ENCODE measurements around the gene CERT1. TPM values are rescaled to one million over a fixed set of nuclear protein-coding genes. Genes with fewer than 3 reads are reported as not detected.
A peak's percentile ranks its signal among the peaks of the same experiment; 100 is the strongest.

CERT1 gene
- polyA plus RNA-seq, 3 donors, result 16.6 to 50.5 (median 45.9) TPM

- Mint-ChIP-seq H3K4me3 (no peak within 1 kb of the TSS), H3K36me3 (peaks cover 6 to 8% of the 10 kb centered on the region in 2 donors), H3K4me1 (peaks cover 35% of the 10 kb centered on the region), H3K27me3 (ENCODE audit: low read depth in 3 of 3) (no peaks in the 10 kb centered on the region), H3K9me3 (peaks cover 0 to 4% (median 0%) of the 10 kb centered on the region in 7 donors), H3K27ac (no peak within 1 kb of the TSS)
- peak within 1 kb of the TSS; percentile 80 for H3K9ac ChIP-seq (ENCODE audit: insufficient read depth, low read length, poor library complexity, severe bottlenecking)
- no peaks in the 10 kb centered on the region for H3K36me3 ChIP-seq (replicated peaks in 1 of 2; ENCODE audit: control insufficient read depth in 1 of 2, insufficient read depth in 2 of 2, low read length in 2 of 2)
- H3K4me3 ChIP-seq (replicated peaks in 1 of 3; ENCODE audit: low read depth in 2 of 3, low read length in 3 of 3), result peak within 1 kb of the TSS; percentile 79 to 87 (median 82)
- H3K4me1 ChIP-seq (ENCODE audit: control insufficient read depth in 1 of 2, insufficient read depth in 2 of 2, low read length in 2 of 2), result peaks cover 23 to 33% of the 10 kb centered on the region in 2 donors
- 0% methylated on average over 53 of the region's 56 CpGs for WGBS (ENCODE audit: insufficient coverage)
- H3K4me2 ChIP-seq (replicated peaks; ENCODE audit: extremely low read depth, low read length, poor library complexity, severe bottlenecking), result peak within 1 kb of the TSS; percentile 86
- peak; percentile 98 to 100 (median 99) for DNase-seq
- H4K20me1 ChIP-seq (ENCODE audit: insufficient read depth, low read length), result peaks cover 36% of the 10 kb centered on the region
- intact Hi-C loops (cut with micrococcal nuclease), result loop anchor here (2.0 to 5.0 kb wide), 3 partner anchors 16 to 100 kb away; partner anchors contain the start of gene ANKRD31 (in 2 of the 2)
- H3K27ac ChIP-seq (ENCODE audit: low read depth in 1 of 2, low read length in 2 of 2), result peak within 1 kb of the TSS; percentile 92 to 95
- peak within 1 kb of the TSS; percentile 74 for H2AFZ ChIP-seq (ENCODE audit: insufficient read depth, low read depth, low read length, poor library complexity, severe bottlenecking)
- peaks cover 46% of the 10 kb centered on the region for H3K79me2 ChIP-seq (ENCODE audit: insufficient read depth, low read length)
- H3K9me3 ChIP-seq (replicated peaks in 1 of 2; ENCODE audit: control insufficient read depth in 1 of 2, insufficient read depth in 1 of 2, low read length in 2 of 2), result no peaks in the 10 kb centered on the region
- no peaks in the 10 kb centered on the region for H3K27me3 ChIP-seq (ENCODE audit: control insufficient read depth in 2 of 2, insufficient read depth in 2 of 2, low read length in 2 of 2)
- TF ChIP-seq CTCF (IDR thresholded peaks at IDR 0.05), result peak; percentile 23
Observed at GRCh38 chr5:75336615-75337336, 174.7 kb downstream of the CERT1 start, which contains the start of gene HMGCR. HMGCR (plus strand) TSS chr5:75337220; CDS start chr5:75342606, 5,386 bp downstream.

- Mint-ChIP-seq H3K4me3 (no peak overlapping the region), H3K9me3 (peaks cover 0 to 4% (median 0%) of the 10 kb centered on the region in 7 donors), H3K27ac (no peak overlapping the region), H3K4me1 (peaks cover 28% of the 10 kb centered on the region), H3K27me3 (ENCODE audit: low read depth in 3 of 3) (no peaks in the 10 kb centered on the region), H3K36me3 (peaks cover 6 to 8% of the 10 kb centered on the region in 2 donors)
- Histone ChIP-seq H3K79me2 (ENCODE audit: insufficient read depth, low read length) (peaks cover 39% of the 10 kb centered on the region), H3K9ac (ENCODE audit: insufficient read depth, low read length, poor library complexity, severe bottlenecking) (peak overlapping the region; percentile 80), H3K4me2 (replicated peaks; ENCODE audit: extremely low read depth, low read length, poor library complexity, severe bottlenecking) (peak overlapping the region; percentile 86), H4K20me1 (ENCODE audit: insufficient read depth, low read length) (peaks cover 29% of the 10 kb centered on the region), H3K27me3 (ENCODE audit: control insufficient read depth in 2 of 2, insufficient read depth in 2 of 2, low read length in 2 of 2) (no peaks in the 10 kb centered on the region), H3K9me3 (replicated peaks in 1 of 2; ENCODE audit: control insufficient read depth in 1 of 2, insufficient read depth in 1 of 2, low read length in 2 of 2) (no peaks in the 10 kb centered on the region), H3K4me3 (replicated peaks in 1 of 3; ENCODE audit: low read depth in 2 of 3, low read length in 3 of 3) (peak overlapping the region; percentile 33 to 82 (median 79)), H3K36me3 (replicated peaks in 1 of 2; ENCODE audit: control insufficient read depth in 1 of 2, insufficient read depth in 2 of 2, low read length in 2 of 2) (no peaks in the 10 kb centered on the region), H3K27ac (ENCODE audit: low read depth in 1 of 2, low read length in 2 of 2) (peak overlapping the region; percentile 92 to 95), H3K4me1 (ENCODE audit: control insufficient read depth in 1 of 2, insufficient read depth in 2 of 2, low read length in 2 of 2) (peaks cover 23 to 33% of the 10 kb centered on the region in 2 donors), H2AFZ (ENCODE audit: insufficient read depth, low read depth, low read length, poor library complexity, severe bottlenecking) (peak overlapping the region; percentile 74)
- TF ChIP-seq CTCF (IDR thresholded peaks at IDR 0.05), result peak; percentile 36
- intact Hi-C loops (cut with micrococcal nuclease), result loop anchor here (2.0 to 5.0 kb wide), 3 partner anchors 15 to 99 kb away; partner anchors contain the start of gene ANKRD31 (in 2 of the 2)
- peak; percentile 43 to 76 (median 68) for DNase-seq
- 4% methylated on average over 10 of the region's 12 CpGs for WGBS (ENCODE audit: insufficient coverage)
Observed at GRCh38 chr5:75335952-75336614, 175.3 kb downstream of the CERT1 start.
